Fibroblast of skin of left quadriceps (primary cell): ENCODE results near the gene PTPRN2.
"Not testable (repeated sequence)": the region's sequence is repeated elsewhere in the genome, so short reads cannot be mapped to it uniquely, and the experiment has no call there.

Experiments
- DNase-seq, 2 experiments: peaks; one replicate each; pipeline ENCODE4 v3.0.0-alpha.2; 2013; ENCODE audit warnings: low read depth in 2 of 2

Gene PTPRN2

GRCh38 chr7:158350166-158350900 is 237.3 kb downstream of the PTPRN2 start:
- DNase-seq, result no peak

GRCh38 chr7:158348446-158348845 is 239.2 kb downstream of the PTPRN2 start:
- DNase-seq, result no peak

GRCh38 chr7:158348039-158348438 is 239.6 kb downstream of the PTPRN2 start:
- DNase-seq, result not testable (repeated sequence)

GRCh38 chr7:158345731-158346130 is 241.9 kb downstream of the PTPRN2 start:
- DNase-seq, result no peak

GRCh38 chr7:158344706-158345300 is 242.8 kb downstream of the PTPRN2 start:
- DNase-seq, result no peak

- no peak for DNase-seq
Measured at GRCh38 chr7:158343936-158344455, 243.6 kb downstream of the PTPRN2 start.

GRCh38 chr7:158343526-158343925 is 244.1 kb downstream of the PTPRN2 start:
- no peak for DNase-seq

- not testable (repeated sequence) for DNase-seq
Measured at GRCh38 chr7:158341097-158341496, 246.5 kb downstream of the PTPRN2 start.

GRCh38 chr7:158336952-158337351 is 250.7 kb downstream of the PTPRN2 start:
- DNase-seq, result not testable (repeated sequence)

- DNase-seq, result not testable (repeated sequence)
Measured at GRCh38 chr7:158332516-158332915, 255.1 kb downstream of the PTPRN2 start.

GRCh38 chr7:158331826-158332450 is 255.7 kb downstream of the PTPRN2 start:
- not testable (repeated sequence) for DNase-seq

GRCh38 chr7:158329686-158330085 is 257.9 kb downstream of the PTPRN2 start:
- no peak for DNase-seq

- DNase-seq, result no peak
Measured at GRCh38 chr7:158329014-158329610, 258.5 kb downstream of the PTPRN2 start.

- DNase-seq, result no peak
Measured at GRCh38 chr7:158328376-158329013, 259.1 kb downstream of the PTPRN2 start.

- DNase-seq, result no peak
Measured at GRCh38 chr7:158327571-158328180, 259.9 kb downstream of the PTPRN2 start.

- no peak for DNase-seq
Measured at GRCh38 chr7:158327012-158327411, 260.6 kb downstream of the PTPRN2 start.

GRCh38 chr7:158325530-158326381 is 261.9 kb downstream of the PTPRN2 start:
- no peak for DNase-seq

GRCh38 chr7:158324397-158325360 is 262.9 kb downstream of the PTPRN2 start:
- no peak for DNase-seq

GRCh38 chr7:158323741-158324396 is 263.8 kb downstream of the PTPRN2 start:
- DNase-seq, result no peak
